ENCODE results near the gene TLDC2.
A peak's percentile ranks its signal among the peaks of the same experiment; 100 is the strongest.
"Not testable (repeated sequence)": the region's sequence is repeated elsewhere in the genome, so short reads cannot be mapped to it uniquely, and the experiment has no call there.

The TLDC2 gene

DNA sequence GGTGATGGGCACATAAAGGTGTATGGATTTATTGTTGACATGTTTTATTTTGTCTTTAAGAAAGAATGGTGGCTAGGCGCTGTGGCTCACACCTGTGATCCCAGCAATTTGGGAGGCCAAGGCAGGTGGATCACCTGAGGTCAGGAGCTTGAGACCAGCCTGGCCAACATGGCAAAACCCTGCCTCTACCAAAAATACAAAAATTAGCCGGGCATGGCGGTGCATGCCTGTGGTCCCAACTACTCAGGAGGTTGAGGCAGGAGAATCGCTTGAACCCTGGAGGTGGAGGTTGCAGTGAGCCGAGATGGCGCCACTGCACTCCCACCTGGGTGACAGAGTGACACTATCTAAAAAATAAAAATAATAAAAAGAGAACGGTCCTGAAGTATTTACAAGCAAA is 30.1 kb downstream of the TLDC2 start:
- DNase-seq (ENCODE audit: low read depth), result not testable (repeated sequence)

DNA sequence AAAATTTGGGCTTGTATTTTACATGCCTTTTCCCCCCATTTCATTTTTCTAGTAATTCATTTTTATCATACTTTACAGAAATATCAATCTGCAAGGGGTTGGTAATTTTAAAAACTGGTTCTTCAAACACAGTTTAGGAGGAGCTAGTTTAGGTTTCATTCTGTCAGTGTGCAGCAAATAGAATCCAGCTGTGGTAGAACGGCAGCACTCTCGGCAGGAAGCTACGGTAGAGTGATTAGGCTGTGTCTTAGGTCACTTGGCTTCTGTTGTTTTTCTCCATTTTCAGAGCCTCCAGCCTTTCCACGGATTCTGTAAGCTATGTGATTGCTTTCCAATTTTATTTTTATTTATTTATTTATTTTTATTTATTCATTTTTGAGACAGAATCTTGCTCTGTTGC is 32.7 kb downstream of the TLDC2 start:
- DNase-seq (ENCODE audit: low read depth), result no peak

DNA sequence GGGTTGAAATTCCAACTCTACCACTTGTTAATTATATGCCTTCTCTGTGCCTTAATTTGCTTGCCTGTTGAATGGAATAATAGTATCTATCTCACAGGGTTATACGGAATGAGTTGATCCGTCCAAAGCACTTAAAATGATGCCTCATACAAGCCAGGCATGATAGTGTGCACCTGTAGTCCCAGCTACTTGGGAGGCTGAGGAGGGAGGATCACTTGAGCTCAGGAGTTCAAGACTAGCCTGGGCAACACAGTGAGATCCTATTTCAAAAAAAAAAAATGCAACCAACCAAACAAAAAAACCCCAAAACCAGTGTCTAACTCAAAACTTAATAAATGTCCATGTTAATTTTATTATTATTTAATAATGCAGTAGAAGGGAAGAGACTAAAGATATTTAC is 40.3 kb downstream of the TLDC2 start:
- DNase-seq (ENCODE audit: low read depth), result no peak

DNA sequence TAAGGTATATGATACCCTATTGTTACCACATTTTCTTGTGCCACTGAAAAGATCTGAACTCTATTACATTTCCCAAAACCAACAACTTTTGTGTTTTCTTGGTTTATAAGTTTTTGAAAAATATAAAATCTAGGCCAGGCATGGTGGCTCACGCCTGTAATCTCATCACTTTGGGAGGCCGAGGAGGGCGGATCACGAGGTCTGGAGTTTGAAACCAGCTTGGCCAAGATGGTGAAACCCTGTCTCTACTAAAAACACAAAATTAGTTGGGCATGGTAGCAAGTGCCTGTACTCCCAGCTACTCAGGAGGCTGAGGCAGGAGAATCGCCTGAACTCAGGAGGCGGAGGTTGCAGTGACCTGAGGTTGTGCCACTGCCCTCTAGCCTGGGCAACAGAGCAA is 41.3 kb downstream of the TLDC2 start:
- DNase-seq (ENCODE audit: low read depth), result no peak

DNA sequence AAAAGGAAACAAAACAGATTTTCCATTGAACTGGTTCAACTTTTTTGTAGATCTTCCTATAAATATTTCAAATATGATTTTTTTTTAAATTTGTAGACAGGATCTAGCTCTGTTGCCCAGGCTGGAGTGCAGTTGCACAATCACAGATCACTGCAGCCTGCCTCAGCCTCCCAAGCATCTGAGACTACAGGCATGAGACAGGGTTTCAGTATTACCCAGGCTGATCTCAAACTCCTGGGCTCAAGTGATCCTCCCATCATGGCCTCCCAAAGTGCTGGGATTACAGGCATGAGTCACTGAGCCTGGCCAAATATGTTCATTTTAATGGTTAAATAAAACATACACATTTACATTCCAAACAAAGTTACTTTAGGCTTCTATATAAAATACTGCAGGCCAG is 42.0 kb downstream of the TLDC2 start:
- no peak for DNase-seq (ENCODE audit: low read depth)

- peak; percentile 68 for DNase-seq (ENCODE audit: low read depth)
Measured at GRCh38 chr20:36919715-36920333, 43.9 kb downstream of the TLDC2 start.

DNA sequence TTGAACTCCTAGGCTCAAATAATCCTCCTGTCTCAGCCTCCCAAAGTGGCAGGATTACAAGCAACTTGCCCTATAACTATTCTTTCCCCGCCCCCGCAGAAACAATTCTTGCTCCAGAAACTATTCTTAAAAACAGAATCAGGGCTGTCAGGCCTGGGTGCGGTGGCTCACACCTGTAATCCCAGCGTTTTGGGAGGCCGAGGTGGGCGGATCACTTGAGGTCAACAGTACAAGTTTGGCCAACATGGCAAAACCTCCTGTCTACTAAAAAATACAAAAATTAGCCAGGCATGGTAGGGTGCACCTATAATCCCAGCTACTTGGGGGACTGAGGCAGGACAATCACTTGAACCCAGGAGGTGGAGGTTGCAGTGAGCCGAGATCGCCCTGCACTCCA is 44.4 kb downstream of the TLDC2 start:
- DNase-seq (ENCODE audit: low read depth), result no peak

DNA sequence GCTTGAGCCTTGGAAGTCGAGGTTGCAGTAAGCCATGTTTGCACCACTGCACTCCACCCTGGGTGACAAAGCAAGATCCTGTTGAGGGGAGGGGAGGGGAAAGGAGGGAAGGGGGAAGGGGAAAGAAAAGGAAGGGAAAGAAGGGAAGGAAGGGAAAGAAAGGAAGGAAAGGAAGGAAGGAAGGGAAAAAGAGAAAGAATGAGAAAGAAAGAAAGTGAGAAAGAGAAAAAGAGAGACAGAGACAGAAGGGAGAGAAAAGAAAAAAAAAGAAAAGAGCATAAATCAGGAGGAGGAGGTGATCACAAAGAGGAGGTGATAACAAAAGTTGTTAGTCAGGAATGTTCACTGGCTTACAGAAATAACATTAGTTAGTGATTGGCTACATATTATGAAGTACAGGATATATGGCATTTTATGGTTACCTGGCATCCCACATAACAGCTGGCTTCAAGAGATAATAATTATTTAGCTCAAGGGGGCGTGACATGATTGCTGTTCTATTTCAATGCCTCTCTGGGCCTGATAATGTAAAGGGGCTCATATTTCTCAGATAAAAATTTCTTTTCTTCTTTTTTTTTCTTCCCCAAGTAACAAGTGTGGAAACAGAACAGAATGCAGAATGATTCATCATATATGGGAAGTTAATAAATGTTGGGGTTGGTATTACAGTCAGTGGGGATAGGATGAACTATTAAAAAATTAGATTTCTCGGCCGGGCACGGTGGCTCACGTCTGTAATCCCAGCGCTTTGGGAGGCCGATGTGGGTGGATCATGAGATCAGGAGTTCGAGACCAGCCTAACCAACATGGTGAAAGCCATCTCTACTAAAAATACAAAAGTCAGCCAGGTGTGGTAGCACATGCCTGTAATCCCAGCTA is 48.5 kb downstream of the TLDC2 start:
- DNase-seq (ENCODE audit: low read depth), result peak; percentile 25

GRCh38 chr20:36925234-36925633 is 49.3 kb downstream of the TLDC2 start:
- no peak for DNase-seq (ENCODE audit: low read depth)

DNA sequence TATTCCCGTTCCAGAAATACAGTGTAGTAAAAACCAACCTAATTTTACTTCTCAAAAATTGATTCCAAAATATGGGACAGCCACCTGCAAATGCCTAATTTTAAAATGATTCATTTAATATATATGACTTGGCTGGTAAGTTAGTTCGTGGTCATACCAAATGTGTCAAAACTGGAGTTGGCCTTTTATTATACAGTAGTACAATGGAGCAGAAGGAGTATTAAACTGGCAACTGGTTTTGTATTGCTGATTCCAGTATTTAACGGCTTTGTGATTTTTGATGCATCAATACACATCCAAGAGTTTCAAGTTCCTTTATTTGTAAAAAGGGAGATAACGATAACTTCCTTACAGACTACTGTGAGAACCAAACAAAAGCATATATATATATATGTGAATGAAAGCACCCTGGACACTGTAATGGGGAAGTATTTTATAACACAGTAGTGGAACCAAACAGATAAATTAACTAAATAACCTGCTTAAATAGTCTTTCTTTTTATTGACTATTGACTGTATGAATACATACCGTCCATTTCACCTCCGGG is 50.8 kb downstream of the TLDC2 start:
- DNase-seq (ENCODE audit: low read depth), result no peak

DNA sequence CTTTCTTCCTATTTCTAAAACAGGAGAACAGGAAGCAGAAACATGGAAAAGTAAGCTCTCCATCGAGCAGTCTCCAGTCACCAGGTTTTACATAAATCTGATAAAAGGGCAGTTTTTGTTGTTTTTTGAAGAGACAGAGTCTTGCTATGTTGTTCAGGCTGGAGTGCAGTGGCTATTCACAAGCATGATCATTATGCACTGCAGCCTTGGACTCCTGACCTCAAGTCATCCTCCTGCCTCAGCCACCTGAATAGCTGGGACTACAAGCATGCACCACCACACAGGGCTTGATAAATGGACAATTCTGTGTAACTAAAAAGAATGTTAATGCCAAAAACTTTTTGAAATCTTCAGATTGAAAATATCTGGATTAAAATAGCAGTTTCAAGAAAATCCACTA is 51.8 kb downstream of the TLDC2 start:
- DNase-seq (ENCODE audit: low read depth), result no peak

- peak; percentile 71 for DNase-seq (ENCODE audit: low read depth)
Measured at GRCh38 chr20:36929290-36929689, 53.4 kb downstream of the TLDC2 start.

DNA sequence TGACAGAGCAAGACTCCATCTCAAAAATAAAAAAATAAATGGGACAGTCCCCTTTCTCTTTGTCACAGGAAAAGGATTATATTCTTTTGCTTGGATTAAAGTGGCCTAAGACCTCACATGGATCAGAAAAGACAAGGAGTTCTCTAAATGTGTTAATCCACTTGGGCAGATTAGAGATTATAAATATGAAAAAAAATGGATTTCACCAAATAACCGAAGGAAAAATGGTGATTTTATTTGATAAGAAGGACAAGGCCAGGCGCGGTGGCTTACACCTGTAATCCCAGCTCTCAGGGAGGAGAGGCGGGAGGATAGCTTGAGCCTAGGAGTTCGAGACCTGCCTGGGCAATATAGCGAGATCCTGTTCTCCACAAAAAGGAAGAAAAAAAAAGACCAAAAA is 53.8 kb downstream of the TLDC2 start:
- no peak for DNase-seq (ENCODE audit: low read depth)

DNA sequence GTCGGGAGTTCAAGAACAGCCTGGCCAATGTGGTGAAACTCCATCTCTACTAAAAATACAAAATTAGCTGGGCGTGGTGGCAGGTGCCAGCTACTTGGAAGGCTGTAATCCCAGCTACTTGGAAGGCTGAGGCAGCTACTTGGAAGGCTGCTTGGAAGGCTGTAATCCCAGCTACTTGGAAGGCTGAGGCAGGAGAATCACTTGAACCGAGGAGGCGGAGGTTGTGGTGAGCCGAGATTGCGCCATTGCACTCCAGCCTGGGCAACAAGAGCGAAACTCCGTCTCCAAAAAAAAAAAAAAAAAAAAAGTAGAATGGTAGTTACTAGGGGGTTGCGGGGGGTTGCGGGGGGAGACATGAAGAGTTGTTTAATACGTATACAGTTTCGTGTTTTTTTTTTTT is 56.1 kb downstream of the TLDC2 start:
- DNase-seq (ENCODE audit: low read depth), result not testable (repeated sequence)

DNA sequence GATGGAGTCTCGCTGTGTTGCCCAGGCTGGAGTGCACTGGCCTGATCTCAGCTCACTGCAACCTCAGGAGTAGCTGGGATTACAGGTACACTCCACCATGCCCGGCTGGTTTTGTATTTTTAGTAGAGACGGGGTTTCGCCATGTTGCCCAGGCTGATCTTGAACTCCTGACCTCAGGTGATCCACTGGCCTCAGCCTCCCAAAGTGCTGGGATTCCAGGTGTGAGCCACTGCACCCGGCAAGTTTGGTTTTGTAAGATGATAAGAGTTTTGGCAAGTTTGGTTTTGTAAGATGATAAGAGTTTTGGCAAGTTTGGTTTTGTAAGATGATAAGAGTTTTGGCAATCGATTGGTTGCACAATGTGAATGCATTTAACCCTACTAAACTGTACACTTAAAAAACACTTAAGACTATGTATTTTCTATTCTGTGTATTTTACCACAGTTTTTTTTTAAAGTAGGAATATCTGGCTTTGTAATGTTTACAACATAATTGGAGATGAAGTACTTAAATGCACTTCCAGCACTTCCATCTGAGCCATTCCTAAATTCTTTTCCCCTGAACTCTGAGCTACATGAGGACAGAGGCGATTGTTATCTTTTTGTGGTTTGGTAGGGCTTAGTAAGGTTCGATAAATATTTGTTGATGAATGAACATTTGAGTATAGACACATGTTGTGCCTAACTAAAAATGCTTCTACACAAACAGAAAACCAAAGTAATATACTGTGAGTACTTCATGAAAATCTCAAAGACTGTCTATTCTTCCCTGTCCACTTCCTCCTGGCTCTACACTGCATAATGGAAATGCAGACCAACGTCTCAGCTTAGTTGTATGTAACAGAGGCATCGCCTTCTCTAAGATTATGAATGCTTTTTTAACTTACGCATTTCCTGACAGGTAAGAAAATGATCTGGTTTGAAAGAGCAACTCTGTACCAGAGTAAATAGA is 56.8 kb downstream of the TLDC2 start:
- peak; percentile 94 for DNase-seq (ENCODE audit: low read depth)

DNA sequence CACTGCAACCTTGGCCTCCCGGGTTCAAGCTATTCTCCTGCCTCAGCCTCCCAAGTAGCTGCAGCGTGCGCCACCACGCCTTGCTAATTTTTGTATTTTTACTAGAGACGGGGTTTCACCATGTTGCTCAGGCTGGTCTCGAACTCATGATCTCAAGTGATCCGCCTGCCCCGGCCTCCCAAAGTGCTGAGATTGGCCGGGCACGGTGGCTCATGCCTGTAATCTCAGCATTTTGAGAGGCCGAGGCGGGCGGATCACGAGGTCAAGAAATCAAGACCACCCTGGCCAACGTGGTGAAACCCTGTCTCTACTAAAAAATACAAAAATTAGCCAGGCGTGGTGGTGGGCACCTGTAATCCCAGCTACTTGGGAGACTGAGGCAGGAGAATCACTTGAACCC is 57.6 kb downstream of the TLDC2 start:
- DNase-seq (ENCODE audit: low read depth), result not testable (repeated sequence)

DNA sequence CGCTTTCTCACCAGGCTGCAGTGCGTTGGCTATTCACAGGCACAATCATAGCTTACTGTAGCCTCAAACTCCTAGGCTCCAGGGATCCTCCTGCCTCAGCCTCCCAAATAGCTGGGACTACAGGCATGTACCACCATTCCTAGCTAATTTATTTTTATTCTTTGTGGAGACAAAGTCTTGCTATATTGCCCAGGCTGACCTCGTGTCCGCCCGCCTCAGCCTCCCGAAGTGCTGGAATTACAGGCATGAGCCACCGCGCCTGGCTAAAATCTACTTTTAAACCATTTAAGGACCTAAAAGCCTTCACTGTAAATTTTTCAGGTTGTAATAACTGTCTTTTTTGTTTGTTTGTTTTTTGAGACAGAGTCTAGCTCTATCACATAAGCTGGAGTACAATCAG is 60.4 kb downstream of the TLDC2 start:
- no peak for DNase-seq (ENCODE audit: low read depth)

- DNase-seq (ENCODE audit: low read depth), result peak; percentile 40
Measured at GRCh38 chr20:36936761-36937401, 60.9 kb downstream of the TLDC2 start.

GRCh38 chr20:36937402-36937770 is 61.4 kb downstream of the TLDC2 start:
- DNase-seq (ENCODE audit: low read depth), result no peak

DNA sequence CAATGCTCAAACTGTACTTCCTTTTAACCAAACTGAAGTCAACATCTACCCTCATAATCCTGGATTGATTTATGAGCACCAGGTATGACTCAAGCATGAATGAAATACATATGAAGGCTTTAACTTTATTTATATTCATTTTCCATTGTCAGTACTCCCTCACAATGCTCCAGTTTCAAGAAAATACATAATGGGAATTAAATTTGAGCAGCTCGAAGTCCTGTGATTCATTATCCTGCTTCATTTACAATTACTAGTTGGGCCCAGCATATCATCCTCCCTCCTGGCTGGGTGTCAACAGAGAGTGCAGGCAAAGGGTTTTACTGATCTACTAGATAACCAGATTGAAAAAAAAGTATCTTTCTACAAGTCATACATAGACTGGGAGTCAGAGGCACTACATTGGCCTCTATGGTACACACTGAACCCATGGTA is 65.5 kb downstream of the TLDC2 start:
- peak; percentile 87 for DNase-seq (ENCODE audit: low read depth)
